Stimulated activated CD8-positive, alpha-beta memory T cell treated with anti-CD3 and anti-CD28 coated beads, Interleukin-12 subunit alpha, Interleukin-12 subunit beta, amount 100 ng/mL, for 1 hour (primary cell): Measurements from ENCODE around the gene PARD3.

ENCODE experiments used
- DNase-seq: peaks from one replicate; pipeline ENCODE4 v3.0.0-alpha.2; 2020; ENCODE audit warnings: low read depth

The PARD3 gene

GRCh38 chr10:34154383-34154900, 660.7 kb downstream of the PARD3 start:
- DNase-seq = no peak

GRCh38 chr10:34153663-34154382, 661.3 kb downstream of the PARD3 start:
- DNase-seq = no peak

DNA sequence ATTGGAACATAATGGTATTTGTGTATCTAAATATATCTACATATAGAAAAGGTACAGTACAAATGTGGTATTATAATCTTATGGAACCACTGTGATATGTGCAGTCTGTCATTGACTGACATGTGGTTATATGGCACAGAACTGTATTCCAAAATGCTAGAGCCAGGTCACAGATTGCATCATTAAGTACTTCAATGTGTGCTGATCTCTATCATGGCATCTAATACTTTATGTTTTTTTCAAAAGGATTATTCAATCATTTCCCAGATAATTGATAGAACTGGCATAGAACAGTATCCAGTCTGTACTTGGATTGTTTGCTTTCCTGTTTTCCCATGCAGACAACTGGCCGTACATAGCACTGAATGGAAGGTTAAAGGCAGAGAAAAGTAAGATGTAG, 662.7 kb downstream of the PARD3 start:
- DNase-seq = no peak

GRCh38 chr10:34151931-34152330, 663.2 kb downstream of the PARD3 start:
- no peak for DNase-seq

DNA sequence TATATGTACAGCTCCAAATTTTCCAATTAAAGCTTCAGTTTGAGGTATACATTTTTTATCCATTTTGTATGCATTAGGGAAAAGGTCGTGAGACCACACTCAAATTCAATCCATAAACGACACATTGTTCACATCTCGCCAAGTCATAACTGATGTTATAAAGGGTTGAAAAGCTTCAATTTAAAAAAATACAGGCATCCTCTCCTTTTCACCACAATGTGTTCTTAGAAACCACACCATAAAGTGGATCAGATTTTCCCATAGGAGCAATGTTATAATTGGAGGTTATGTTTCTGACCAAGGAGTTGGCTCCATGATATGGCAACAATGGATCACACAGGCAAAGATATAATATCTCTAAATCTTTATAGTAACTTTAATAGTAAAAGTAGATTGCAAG, 663.6 kb downstream of the PARD3 start:
- DNase-seq = no peak

DNA sequence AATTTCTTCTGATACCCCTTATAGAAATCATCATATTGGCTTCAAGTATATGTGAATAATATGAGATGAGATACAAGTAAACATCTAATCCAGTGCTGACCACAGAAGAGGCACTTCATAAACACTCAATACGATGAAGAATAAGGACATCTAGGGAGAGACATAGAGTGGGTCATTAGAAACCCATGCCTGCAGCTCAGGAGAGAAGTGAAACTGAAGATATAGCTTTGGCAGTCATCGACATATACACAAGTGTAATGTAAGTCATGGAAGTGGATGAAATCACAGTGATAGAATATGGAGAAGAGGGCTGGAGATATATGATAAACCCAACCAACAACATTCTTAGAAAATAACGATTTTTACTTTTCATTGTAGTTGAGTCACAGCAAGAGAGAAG, 665.0 kb downstream of the PARD3 start:
- DNase-seq = no peak

DNA sequence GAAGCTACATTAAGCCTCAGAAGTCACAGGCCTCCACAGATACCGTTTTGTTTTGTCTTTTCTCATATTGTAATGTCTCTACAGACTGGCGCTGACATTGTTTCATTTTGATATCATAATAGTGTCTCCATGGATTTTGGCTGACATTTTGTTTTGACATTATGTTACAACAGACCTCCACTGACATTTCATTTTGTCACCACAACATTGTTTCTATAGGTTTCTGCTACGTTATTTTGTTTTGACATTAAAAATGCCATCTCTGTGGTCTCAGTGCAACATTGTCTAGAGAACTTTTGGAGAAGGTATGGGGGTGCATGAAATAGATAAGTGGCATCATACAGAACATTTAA, 666.8 kb downstream of the PARD3 start:
- no peak for DNase-seq

- DNase-seq = no peak
These were observed 667.3 kb downstream of the PARD3 start for GRCh38 chr10:34147641-34148304.

- DNase-seq = no peak
These were observed 669.4 kb downstream of the PARD3 start for GRCh38 chr10:34145715-34146114.

DNA sequence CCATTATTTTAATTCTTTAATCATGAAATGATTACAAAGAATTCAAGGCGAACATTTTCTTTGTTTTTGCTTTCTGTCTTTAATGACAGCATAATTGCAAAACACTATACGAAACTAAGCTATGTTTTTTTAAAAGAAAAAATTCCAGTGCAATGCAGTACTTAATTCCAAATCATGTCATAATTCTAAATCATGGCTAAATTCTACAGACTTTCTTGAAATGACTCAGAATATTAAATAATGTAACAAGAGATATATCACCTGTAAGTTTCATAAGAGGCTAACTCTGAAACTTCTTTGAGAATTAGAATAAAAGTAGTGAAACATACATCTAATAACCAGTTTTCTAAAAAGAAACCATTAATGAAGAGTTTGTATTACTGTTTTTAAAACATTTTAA, 671.6 kb downstream of the PARD3 start:
- DNase-seq = no peak

- DNase-seq = no peak
These were observed 673.9 kb downstream of the PARD3 start for GRCh38 chr10:34141032-34141680.

- no peak for DNase-seq
These were observed 675.5 kb downstream of the PARD3 start for GRCh38 chr10:34139559-34139958.

DNA sequence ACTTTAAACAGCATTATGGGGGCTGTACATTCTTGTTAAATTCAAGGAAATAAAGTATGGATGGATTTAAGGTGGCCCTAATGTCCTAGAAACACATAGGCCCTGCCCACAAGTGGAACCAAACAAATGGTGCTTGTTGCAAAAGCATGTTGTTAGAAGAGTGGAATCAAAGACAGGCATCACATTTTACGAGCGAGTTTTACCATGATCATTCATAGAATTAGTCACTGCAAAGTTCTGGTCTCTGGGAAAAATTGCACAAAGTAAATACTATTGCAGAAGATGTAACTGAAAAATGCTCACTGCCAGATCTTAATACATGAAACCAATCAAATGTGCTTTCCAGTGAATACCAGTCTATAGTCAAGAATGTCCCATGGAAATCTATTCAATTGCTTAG, 677.1 kb downstream of the PARD3 start:
- DNase-seq = no peak

- no peak for DNase-seq
These were observed 677.9 kb downstream of the PARD3 start for GRCh38 chr10:34137201-34137600.

DNA sequence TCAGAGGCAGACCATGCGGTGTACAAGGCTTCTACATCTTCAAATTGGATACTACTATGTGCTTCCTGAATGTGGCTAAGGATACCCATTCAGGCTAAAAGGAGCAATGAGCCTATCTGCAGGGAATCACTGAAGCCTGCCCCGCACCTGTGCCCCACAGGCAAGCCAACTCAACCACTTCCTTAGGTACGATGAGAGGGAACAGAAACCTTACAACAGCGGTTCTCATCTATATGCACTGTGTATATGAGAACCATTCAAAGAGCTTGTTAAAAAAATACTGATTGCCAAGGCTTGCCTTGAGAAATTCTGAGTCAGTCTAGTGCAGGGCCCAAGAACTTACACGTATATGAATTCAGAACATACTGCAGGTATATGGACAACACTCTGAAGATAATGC, 679.6 kb downstream of the PARD3 start:
- no peak for DNase-seq

GRCh38 chr10:34134602-34135001, 680.5 kb downstream of the PARD3 start:
- DNase-seq = no peak

DNA sequence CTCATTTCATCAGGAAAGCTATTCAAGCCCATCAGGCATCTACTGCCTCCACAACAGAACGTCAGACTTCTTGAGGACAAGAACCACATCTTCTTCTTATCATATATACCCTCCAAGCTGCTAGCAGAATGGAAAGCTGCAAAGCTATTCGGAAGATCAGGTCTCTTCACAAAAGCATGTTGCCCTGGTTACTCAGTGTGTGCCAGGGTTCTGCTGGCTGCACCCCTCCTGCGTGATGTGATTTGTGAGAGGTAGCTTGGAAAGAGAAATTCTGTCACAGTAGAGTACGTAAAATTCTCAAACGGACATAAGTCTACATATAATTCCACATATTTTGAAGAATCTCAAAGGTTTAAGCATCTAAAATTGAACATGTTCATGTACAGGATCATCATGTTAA, 681.7 kb downstream of the PARD3 start:
- DNase-seq = no peak

- DNase-seq = no peak
These were observed 683.9 kb downstream of the PARD3 start for GRCh38 chr10:34131152-34131551.

DNA sequence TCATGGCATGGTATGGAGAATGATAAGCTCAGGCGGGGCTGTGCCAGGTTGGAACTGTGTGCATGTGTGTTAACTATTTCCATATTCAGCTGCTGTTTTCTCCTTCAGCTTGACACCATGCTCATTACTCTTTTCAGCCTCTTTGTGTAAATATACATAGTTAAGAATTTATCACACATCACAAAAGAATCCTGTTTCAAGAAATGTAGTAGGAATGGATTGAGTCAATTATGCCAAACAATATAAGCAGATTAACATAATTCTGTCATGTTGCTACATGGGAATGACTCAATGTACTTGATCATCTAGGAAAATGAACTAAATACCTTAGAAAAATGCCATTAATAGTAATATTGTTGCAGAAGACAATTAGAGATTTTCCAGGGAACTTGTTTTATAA, 687.4 kb downstream of the PARD3 start:
- no peak for DNase-seq

- no peak for DNase-seq
These were observed 688.5 kb downstream of the PARD3 start for GRCh38 chr10:34126371-34127151.

GRCh38 chr10:34125702-34126101, 689.4 kb downstream of the PARD3 start:
- no peak for DNase-seq

- DNase-seq = no peak
These were observed 690.5 kb downstream of the PARD3 start for GRCh38 chr10:34124522-34125035.
